ENCODE results near the gene NPC1L1.

DNA sequence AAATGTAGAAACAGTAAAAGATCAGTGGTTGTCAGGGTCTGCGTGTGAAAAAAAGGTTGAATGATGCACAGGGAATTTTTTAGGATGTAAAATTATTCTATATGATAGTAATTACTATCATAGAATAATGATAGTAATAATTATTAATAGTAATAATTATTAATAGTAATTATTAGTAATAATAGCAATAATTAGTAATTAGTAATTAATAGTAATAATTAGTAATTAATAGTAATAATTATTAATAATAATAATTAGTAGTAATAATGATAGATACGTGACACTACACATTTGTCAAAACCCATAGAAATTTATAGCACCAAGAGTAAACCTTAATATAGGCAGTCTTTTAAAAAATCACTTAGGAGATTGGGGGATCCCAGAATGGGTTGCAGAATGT lies 46.2 kb downstream of the NPC1L1 start:
- TF ChIP-seq POLR2A (IDR thresholded peaks at IDR 0.05; ENCODE audit: extremely low read depth, insufficient read length), result no peak
- no peak for TF ChIP-seq CTCF (IDR thresholded peaks at IDR 0.05; ENCODE audit: low read depth, low read length)
- TF ChIP-seq MYC (IDR thresholded peaks at IDR 0.05; ENCODE audit: low read depth, low read length), result no peak
- TF ChIP-seq, protein P1, sequence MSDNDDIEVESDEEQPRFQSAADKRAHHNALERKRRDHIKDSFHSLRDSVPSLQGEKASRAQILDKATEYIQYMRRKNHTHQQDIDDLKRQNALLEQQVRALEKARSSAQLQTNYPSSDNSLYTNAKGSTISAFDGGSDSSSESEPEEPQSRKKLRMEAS (IDR thresholded peaks at IDR 0.05; ENCODE audit: low read depth, low read length), result no peak
